Regular cardiac myocyte (primary cell): ENCODE results near the gene SYNDIG1. TPM values are rescaled to one million over a fixed set of nuclear protein-coding genes. Genes with fewer than 3 reads are reported as not detected.

ENCODE experiments used
- total RNA-seq: library from RNA; depleted of rRNA; stranded (reverse); fragments of >200 nt; gene quantifications from 2 replicates; pipeline ENCODE4 v1.2.3, GENCODE V29; 2014

SYNDIG1 gene
- total RNA-seq = 0.58 and 1.4 TPM in 2 replicates

GRCh38 chr20:24469116-24469893, at the start of gene SYNDIG1:
SYNDIG1 (plus strand) TSS chr20:24469629; CDS start chr20:24543098, 73,469 bp downstream.

